ENCODE results near the gene SERPINA6.

The SERPINA6 gene

GRCh38 chr14:94365624-94366023 lies 42.5 kb upstream of the SERPINA6 start:
- Histone ChIP-seq H3K79me1 (ENCODE audit: low read length) (no peaks in the 10 kb centered on the region), H3K27me3 (ENCODE audit: insufficient read depth, low read length) (no peaks in the 10 kb centered on the region), H3K14ac (ENCODE audit: low read length) (no peak overlapping the region), H3K23ac (ENCODE audit: low read length) (no peak overlapping the region), H3K9ac (ENCODE audit: low read length) (no peak overlapping the region), H2AK5ac (ENCODE audit: low read length) (no peak overlapping the region), H3K4me1 (ENCODE audit: control insufficient read depth in 1 of 2, insufficient read depth in 2 of 2, low read length in 2 of 2) (peaks cover 2% of the 10 kb centered on the region in 2 experiments), H2BK120ac (ENCODE audit: insufficient read depth, low read length, poor library complexity) (no peak overlapping the region), H4K12ac (ENCODE audit: low read depth, low read length) (no peak overlapping the region), H3K27ac (ENCODE audit: low read depth, low read length) (no peak overlapping the region), H4K8ac (ENCODE audit: low read depth, low read length) (no peak overlapping the region), H3K9me3 (ENCODE audit: insufficient read depth, low read depth, low read length) (no peaks in the 10 kb centered on the region), H3K36me3 (ENCODE audit: control insufficient read depth in 1 of 2, insufficient read depth in 2 of 2, low read length in 2 of 2) (no peaks in the 10 kb centered on the region), H3K4me3 (ENCODE audit: low read depth, low read length) (no peak overlapping the region), H4K91ac (ENCODE audit: low read depth, low read length) (no peak overlapping the region), H3K4me2 (ENCODE audit: low read length) (no peak overlapping the region), H2AFZ (ENCODE audit: insufficient read depth, low read length, poor library complexity) (no peak overlapping the region), H3K79me2 (ENCODE audit: control insufficient read depth, insufficient read depth, low read length, poor library complexity) (no peaks in the 10 kb centered on the region), H2BK5ac (ENCODE audit: low read depth, low read length, poor library complexity) (no peak overlapping the region), H3K4ac (ENCODE audit: low read depth, low read length) (no peak overlapping the region), H2BK12ac (ENCODE audit: low read length) (no peak overlapping the region), H3K18ac (ENCODE audit: low read length) (no peak overlapping the region)
- no peak for DNase-seq
- no CpG with 5 or more reads among the region's 3 CpGs for WGBS (ENCODE audit: extremely low coverage, insufficient coverage, insufficient read length)

GRCh38 chr14:94364964-94365363 lies 41.8 kb upstream of the SERPINA6 start:
- Histone ChIP-seq H3K4me1 (ENCODE audit: control insufficient read depth in 1 of 2, insufficient read depth in 2 of 2, low read length in 2 of 2) (peaks cover 2% of the 10 kb centered on the region in 2 experiments), H4K8ac (ENCODE audit: low read depth, low read length) (no peak overlapping the region), H3K79me2 (ENCODE audit: control insufficient read depth, insufficient read depth, low read length, poor library complexity) (no peaks in the 10 kb centered on the region), H3K27me3 (ENCODE audit: insufficient read depth, low read length) (no peaks in the 10 kb centered on the region), H2BK12ac (ENCODE audit: low read length) (no peak overlapping the region), H3K4me3 (ENCODE audit: low read depth, low read length) (peak overlapping the region; percentile 8), H2BK120ac (ENCODE audit: insufficient read depth, low read length, poor library complexity) (no peak overlapping the region), H4K12ac (ENCODE audit: low read depth, low read length) (no peak overlapping the region), H2AK5ac (ENCODE audit: low read length) (no peak overlapping the region), H2AFZ (ENCODE audit: insufficient read depth, low read length, poor library complexity) (no peak overlapping the region), H3K27ac (ENCODE audit: low read depth, low read length) (no peak overlapping the region), H3K14ac (ENCODE audit: low read length) (no peak overlapping the region), H3K36me3 (ENCODE audit: control insufficient read depth in 1 of 2, insufficient read depth in 2 of 2, low read length in 2 of 2) (no peaks in the 10 kb centered on the region), H3K4me2 (ENCODE audit: low read length) (no peak overlapping the region), H2BK5ac (ENCODE audit: low read depth, low read length, poor library complexity) (no peak overlapping the region), H3K9ac (ENCODE audit: low read length) (no peak overlapping the region), H3K9me3 (ENCODE audit: insufficient read depth, low read depth, low read length) (no peaks in the 10 kb centered on the region), H3K18ac (ENCODE audit: low read length) (no peak overlapping the region), H3K23ac (ENCODE audit: low read length) (no peak overlapping the region), H4K91ac (ENCODE audit: low read depth, low read length) (no peak overlapping the region), H3K79me1 (ENCODE audit: low read length) (no peaks in the 10 kb centered on the region), H3K4ac (ENCODE audit: low read depth, low read length) (no peak overlapping the region)
- no peak for DNase-seq
- WGBS (ENCODE audit: extremely low coverage, insufficient coverage, insufficient read length): no CpG with 5 or more reads among the region's 5 CpGs

- no peak overlapping the region for H3K27ac ChIP-seq (ENCODE audit: low read depth, low read length)
- no peak overlapping the region for H2BK120ac ChIP-seq (ENCODE audit: insufficient read depth, low read length, poor library complexity)
- H3K23ac ChIP-seq (ENCODE audit: low read length): no peak overlapping the region
- peaks cover 2% of the 10 kb centered on the region in 2 experiments for H3K4me1 ChIP-seq (ENCODE audit: control insufficient read depth in 1 of 2, insufficient read depth in 2 of 2, low read length in 2 of 2)
- H3K79me2 ChIP-seq (ENCODE audit: control insufficient read depth, insufficient read depth, low read length, poor library complexity): no peaks in the 10 kb centered on the region
- no peak overlapping the region for H3K4me2 ChIP-seq (ENCODE audit: low read length)
- H3K18ac ChIP-seq (ENCODE audit: low read length): no peak overlapping the region
- H3K9me3 ChIP-seq (ENCODE audit: insufficient read depth, low read depth, low read length): no peaks in the 10 kb centered on the region
- H2AFZ ChIP-seq (ENCODE audit: insufficient read depth, low read length, poor library complexity): no peak overlapping the region
- H3K27me3 ChIP-seq (ENCODE audit: insufficient read depth, low read length): no peaks in the 10 kb centered on the region
- no peak overlapping the region for H2BK12ac ChIP-seq (ENCODE audit: low read length)
- no peak overlapping the region for H4K12ac ChIP-seq (ENCODE audit: low read depth, low read length)
- H4K8ac ChIP-seq (ENCODE audit: low read depth, low read length): no peak overlapping the region
- no peak overlapping the region for H2AK5ac ChIP-seq (ENCODE audit: low read length)
- no peak overlapping the region for H3K4me3 ChIP-seq (ENCODE audit: low read depth, low read length)
- no peak overlapping the region for H4K91ac ChIP-seq (ENCODE audit: low read depth, low read length)
- H3K4ac ChIP-seq (ENCODE audit: low read depth, low read length): no peak overlapping the region
- H3K36me3 ChIP-seq (ENCODE audit: control insufficient read depth in 1 of 2, insufficient read depth in 2 of 2, low read length in 2 of 2): no peaks in the 10 kb centered on the region
- no peak overlapping the region for H3K14ac ChIP-seq (ENCODE audit: low read length)
- no peaks in the 10 kb centered on the region for H3K79me1 ChIP-seq (ENCODE audit: low read length)
- no peak overlapping the region for H2BK5ac ChIP-seq (ENCODE audit: low read depth, low read length, poor library complexity)
- no CpG with 5 or more reads among the region's 3 CpGs for WGBS (ENCODE audit: extremely low coverage, insufficient coverage, insufficient read length)
- no peak overlapping the region for H3K9ac ChIP-seq (ENCODE audit: low read length)
- DNase-seq: no peak
Measured at GRCh38 chr14:94364037-94364436, 40.9 kb upstream of the SERPINA6 start.

- Histone ChIP-seq H3K4me2 (ENCODE audit: low read length) (no peak overlapping the region), H3K4me3 (ENCODE audit: low read depth, low read length) (no peak overlapping the region)
- no CpG with 5 or more reads among the region's 12 CpGs for WGBS (ENCODE audit: extremely low coverage, insufficient coverage, insufficient read length)
Measured at GRCh38 chr14:94363151-94363624, 40.1 kb upstream of the SERPINA6 start.

More at GRCh38 chr14:94363151-94363624, 40.1 kb upstream of the SERPINA6 start:
- no peak overlapping the region for H2BK120ac ChIP-seq (ENCODE audit: insufficient read depth, low read length, poor library complexity)
- no peaks in the 10 kb centered on the region for H3K36me3 ChIP-seq (ENCODE audit: control insufficient read depth in 1 of 2, insufficient read depth in 2 of 2, low read length in 2 of 2)
- no peak overlapping the region for H3K18ac ChIP-seq (ENCODE audit: low read length)
- no peak overlapping the region for H3K4ac ChIP-seq (ENCODE audit: low read depth, low read length)
- no peaks in the 10 kb centered on the region for H3K27me3 ChIP-seq (ENCODE audit: insufficient read depth, low read length)
- no peak overlapping the region for H2AK5ac ChIP-seq (ENCODE audit: low read length)
- H2BK5ac ChIP-seq (ENCODE audit: low read depth, low read length, poor library complexity): no peak overlapping the region
- no peak overlapping the region for H4K8ac ChIP-seq (ENCODE audit: low read depth, low read length)
- H3K23ac ChIP-seq (ENCODE audit: low read length): no peak overlapping the region
- H3K27ac ChIP-seq (ENCODE audit: low read depth, low read length): no peak overlapping the region
- no peak overlapping the region for H3K14ac ChIP-seq (ENCODE audit: low read length)
- no peak overlapping the region for H3K9ac ChIP-seq (ENCODE audit: low read length)
- H3K4me1 ChIP-seq (ENCODE audit: control insufficient read depth in 1 of 2, insufficient read depth in 2 of 2, low read length in 2 of 2): peaks cover 0 to 2% of the 10 kb centered on the region in 2 experiments
- H3K79me2 ChIP-seq (ENCODE audit: control insufficient read depth, insufficient read depth, low read length, poor library complexity): no peaks in the 10 kb centered on the region
- no peak overlapping the region for H4K12ac ChIP-seq (ENCODE audit: low read depth, low read length)
- no peaks in the 10 kb centered on the region for H3K79me1 ChIP-seq (ENCODE audit: low read length)
- DNase-seq: no peak
- H4K91ac ChIP-seq (ENCODE audit: low read depth, low read length): no peak overlapping the region
- no peaks in the 10 kb centered on the region for H3K9me3 ChIP-seq (ENCODE audit: insufficient read depth, low read depth, low read length)
- no peak overlapping the region for H2AFZ ChIP-seq (ENCODE audit: insufficient read depth, low read length, poor library complexity)
- no peak overlapping the region for H2BK12ac ChIP-seq (ENCODE audit: low read length)

Measured in trophoblast cell (in vitro differentiated cells and primary cell).